PC-9 (cell line): ENCODE measurements around the gene CCDC78. TPM values are rescaled to one million over a fixed set of nuclear protein-coding genes. Genes with fewer than 3 reads are reported as not detected.
"Not testable (repeated sequence)": the region's sequence is repeated elsewhere in the genome, so short reads cannot be mapped to it uniquely, and the experiment has no call there.

Source experiments
- BruUV-seq: library from RNA; stranded (reverse); fragments of 400-500 nt; replicated peaks from 2 replicates; lab custom pipeline; 2021; lab: Mats Ljungman, UMichigan
- CTCF ChIA-PET: fragments of 300-600 bp; sonication (Branson Sonifier 250); formaldehyde crosslinking; loops from one replicate; lab custom pipeline; 2022; ENCODE audit warnings: antibody characterized with exemption; lab: Charles Lee
- POLR2A ChIA-PET: fragments of 300-600 bp; sonication (Branson Sonifier 250); formaldehyde crosslinking; loops from one replicate; lab custom pipeline; 2022; ENCODE audit warnings: antibody characterized with exemption; ENCODE audit not compliant: unreplicated experiment; lab: Charles Lee
- DNase-seq, 2 experiments: peaks; one replicate each; pipeline versions ENCODE4 v3.0.0 to v3.0.0-alpha.2; 2015 to 2022; ENCODE audit warnings: mixed read lengths in 1 of 2
- H2AFZ ChIP-seq: fragments of 200-600 bp; sonication (generic); 2 replicates; pipeline ENCODE4 v1.8.1; 2017; ENCODE audit warnings: antibody characterized with exemption
- H3F3A ChIP-seq: fragments of 200-600 bp; sonication (generic); 2 replicates; pipeline ENCODE4 v1.8.1; 2017; ENCODE audit warnings: antibody characterized with exemption, mild to moderate bottlenecking, low read depth; ENCODE audit not compliant: insufficient read depth
- H3K27ac ChIP-seq: fragments of 200-600 bp; sonication (generic); 2 replicates; pipeline ENCODE4 v1.6.1; 2016; ENCODE audit warnings: mixed run types
- H3K27me3 ChIP-seq: fragments of 200-600 bp; sonication (generic); 2 replicates; pipeline ENCODE4 v1.6.1; 2016; ENCODE audit warnings: low read depth, mixed run types; ENCODE audit not compliant: insufficient read depth
- H3K36me3 ChIP-seq: fragments of 200-600 bp; sonication (generic); 2 replicates; pipeline ENCODE4 v1.6.1; 2016; ENCODE audit warnings: low read depth, mixed run types
- H3K4me1 ChIP-seq: fragments of 200-600 bp; sonication (generic); replicated peaks from 2 replicates; pipeline ENCODE4 v1.6.1; 2016; ENCODE audit warnings: mixed run types; ENCODE audit not compliant: insufficient read depth
- H3K4me2 ChIP-seq: fragments of 200-600 bp; sonication (generic); 2 replicates; pipeline ENCODE4 v1.6.1; 2017; ENCODE audit warnings: mixed run types
- H3K4me3 ChIP-seq: fragments of 200-600 bp; sonication (generic); 2 replicates; pipeline ENCODE4 v1.6.1; 2016; ENCODE audit warnings: mixed run types
- H3K79me2 ChIP-seq: fragments of 200-600 bp; sonication (generic); 2 replicates; pipeline ENCODE4 v1.6.1; 2017; ENCODE audit warnings: low read depth, mixed run types
- H3K9me2 ChIP-seq: fragments of 200-600 bp; sonication (generic); 2 replicates; pipeline ENCODE4 v1.8.1; 2017; ENCODE audit warnings: mild to moderate bottlenecking; ENCODE audit not compliant: insufficient read depth
- H3K9me3 ChIP-seq: fragments of 200-600 bp; sonication (generic); 2 replicates; pipeline ENCODE4 v1.8.1; 2016; ENCODE audit warnings: low read depth; ENCODE audit not compliant: insufficient read depth
- H4K20me1 ChIP-seq: fragments of 200-600 bp; sonication (generic); 2 replicates; pipeline ENCODE4 v1.8.1; 2017; ENCODE audit not compliant: insufficient read depth
- EZH2 ChIP-seq: fragments of 200-600 bp; sonication (generic); IDR thresholded peaks from 2 replicates; pipeline ENCODE4 v1.8.0; 2017; ENCODE audit warnings: antibody characterized with exemption, low read depth
- intact Hi-C: fragments of 100-400 bp; cut with micrococcal nuclease; formaldehyde crosslinking; loops from one replicate; pipeline ENCODE4 v1.10.0; 2022; ENCODE audit not compliant: unreplicated experiment
- total RNA-seq: library from RNA; stranded (reverse); gene quantifications from 2 replicates; pipeline ENCODE4 v1.2.3, GENCODE V29; 2021
- TF ChIP-seq, protein P1 (sequence below): fragments of 200-600 bp; sonication (generic); conservative IDR thresholded peaks from 2 replicates; pipeline ENCODE4 v1.6.1; 2017; ENCODE audit warnings: mixed run types, antibody characterized with exemption, mild to moderate bottlenecking, moderate library complexity

Gene CCDC78
- total RNA-seq, 1 experiment from 2014 or later: 4.2 TPM

DNA sequence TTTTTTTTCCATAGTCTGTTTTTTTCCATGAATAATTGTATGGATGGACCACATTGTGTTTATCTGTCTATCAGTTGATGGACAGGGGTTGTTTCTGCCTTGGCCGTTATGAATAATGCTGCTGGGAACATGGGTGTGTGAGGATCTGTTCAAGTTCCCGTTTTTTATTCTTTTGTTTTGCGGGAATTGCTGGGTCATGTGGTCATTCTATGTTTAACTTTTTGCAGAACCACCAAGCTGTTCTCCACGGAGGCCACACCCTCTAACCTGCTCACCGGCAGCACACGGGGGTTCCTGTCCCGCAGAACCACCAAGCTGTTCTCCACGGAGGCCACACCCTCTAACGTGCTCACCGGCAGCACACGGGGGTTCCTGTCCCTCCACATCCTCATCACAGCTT lies 28.4 kb upstream of the CCDC78 start:
- intact Hi-C loops: no loop called here
- no peak overlapping the region for H3K27ac ChIP-seq
- H3K36me3 ChIP-seq: no peaks in the 10 kb centered on the region
- H3K4me1 ChIP-seq: no peaks in the 10 kb centered on the region
- DNase-seq: no peak
- H3K4me3 ChIP-seq: no peak overlapping the region
- H3K79me2 ChIP-seq: no peaks in the 10 kb centered on the region
- no peaks in the 10 kb centered on the region for H3K9me2 ChIP-seq
- no peaks in the 10 kb centered on the region; the same call in 1 of the 2 replicates for H4K20me1 ChIP-seq
- H3K9me3 ChIP-seq: no peaks in the 10 kb centered on the region
- H3K27me3 ChIP-seq: no peaks in the 10 kb centered on the region
- no peak for TF ChIP-seq EZH2
- TF ChIP-seq, protein P1, sequence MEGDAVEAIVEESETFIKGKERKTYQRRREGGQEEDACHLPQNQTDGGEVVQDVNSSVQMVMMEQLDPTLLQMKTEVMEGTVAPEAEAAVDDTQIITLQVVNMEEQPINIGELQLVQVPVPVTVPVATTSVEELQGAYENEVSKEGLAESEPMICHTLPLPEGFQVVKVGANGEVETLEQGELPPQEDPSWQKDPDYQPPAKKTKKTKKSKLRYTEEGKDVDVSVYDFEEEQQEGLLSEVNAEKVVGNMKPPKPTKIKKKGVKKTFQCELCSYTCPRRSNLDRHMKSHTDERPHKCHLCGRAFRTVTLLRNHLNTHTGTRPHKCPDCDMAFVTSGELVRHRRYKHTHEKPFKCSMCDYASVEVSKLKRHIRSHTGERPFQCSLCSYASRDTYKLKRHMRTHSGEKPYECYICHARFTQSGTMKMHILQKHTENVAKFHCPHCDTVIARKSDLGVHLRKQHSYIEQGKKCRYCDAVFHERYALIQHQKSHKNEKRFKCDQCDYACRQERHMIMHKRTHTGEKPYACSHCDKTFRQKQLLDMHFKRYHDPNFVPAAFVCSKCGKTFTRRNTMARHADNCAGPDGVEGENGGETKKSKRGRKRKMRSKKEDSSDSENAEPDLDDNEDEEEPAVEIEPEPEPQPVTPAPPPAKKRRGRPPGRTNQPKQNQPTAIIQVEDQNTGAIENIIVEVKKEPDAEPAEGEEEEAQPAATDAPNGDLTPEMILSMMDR: no peak
- H3K4me2 ChIP-seq: no peak overlapping the region
- BruUV-seq: no TSS peak
- H3F3A ChIP-seq: peaks cover 4% of the 10 kb centered on the region; the same call in 1 of the 2 replicates
- no peak overlapping the region for H2AFZ ChIP-seq
- CTCF ChIA-PET: no interaction called here
- POLR2A ChIA-PET: no interaction called here

DNA sequence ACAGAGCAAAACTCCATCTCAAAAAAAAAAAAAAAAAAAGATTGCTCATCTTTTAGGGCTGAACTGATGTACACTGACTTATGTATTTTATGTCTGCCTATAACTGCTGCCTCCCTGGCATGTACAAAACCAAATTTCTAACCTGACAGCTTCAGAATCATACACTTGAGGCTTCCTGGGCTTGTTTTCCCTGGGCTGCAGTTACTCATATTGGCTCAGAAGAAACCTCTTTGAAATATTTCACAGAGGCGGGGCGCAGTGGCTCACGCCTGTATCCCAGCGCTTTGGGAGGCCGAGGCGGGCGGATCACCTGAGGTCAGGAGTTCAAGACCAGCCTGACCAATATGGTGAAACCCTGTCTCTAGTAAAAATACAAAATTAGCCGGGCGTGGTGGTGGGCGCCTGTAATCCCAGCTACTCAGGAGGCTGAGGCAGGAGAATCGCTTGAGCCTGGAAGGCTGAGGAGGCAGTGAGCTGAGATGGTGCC lies 27.9 kb upstream of the CCDC78 start:
- BruUV-seq, H3K36me3 ChIP-seq, intact Hi-C loops, H3K27ac ChIP-seq, H3K79me2 ChIP-seq, H3K4me1 ChIP-seq, H3K9me2 ChIP-seq, H4K20me1 ChIP-seq, H3K4me3 ChIP-seq, H3F3A ChIP-seq, POLR2A ChIA-PET, CTCF ChIA-PET, H3K9me3 ChIP-seq, DNase-seq, H3K4me2 ChIP-seq, H2AFZ ChIP-seq, H3K27me3 ChIP-seq: not testable (repeated sequence)

DNA sequence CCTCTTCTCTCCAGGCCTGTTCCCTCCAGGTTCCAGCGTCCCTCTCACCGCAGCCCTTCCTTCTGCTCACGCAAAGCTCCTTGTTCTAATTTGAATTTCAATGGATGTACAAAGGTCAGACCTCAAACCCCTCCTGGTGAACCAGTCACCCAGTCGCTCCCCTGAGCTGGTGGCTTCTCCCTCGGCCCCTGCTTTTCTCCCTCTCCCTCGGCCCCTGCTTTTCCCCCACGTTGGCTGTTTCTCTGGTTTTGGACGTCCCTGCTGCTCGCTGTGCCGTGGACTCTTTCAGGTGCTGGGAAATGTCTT lies 25.7 kb upstream of the CCDC78 start:
- no peak for DNase-seq
- Histone ChIP-seq H3K9me3 (no peaks in the 10 kb centered on the region), H3K27ac (no peak overlapping the region), H3K27me3 (no peaks in the 10 kb centered on the region), H4K20me1 (no peaks in the 10 kb centered on the region; the same call in 1 of the 2 replicates), H3K9me2 (no peaks in the 10 kb centered on the region), H3K4me1 (no peaks in the 10 kb centered on the region), H3K36me3 (no peaks in the 10 kb centered on the region), H2AFZ (no peak overlapping the region), H3K4me3 (no peak overlapping the region), H3K79me2 (no peaks in the 10 kb centered on the region), H3F3A (peaks cover 7% of the 10 kb centered on the region; the same call in 1 of the 2 replicates), H3K4me2 (no peak overlapping the region)
- intact Hi-C loops: no loop called here
- BruUV-seq: no TSS peak
- ChIA-PET POLR2A (no interaction called here), CTCF (interaction anchor here (0.6 kb wide), 1 partner anchor 11 kb away, joined by 4 read pairs; no protein-coding TSS in a partner anchor)
- TF ChIP-seq, protein P1: no peak
- TF ChIP-seq EZH2: no peak
